HG03159 (cell line): ENCODE results near the gene COL4A5.

Source experiments
- ATAC-seq: cut with Tn5 transposase; IDR thresholded peaks from one replicate; pipeline ENCODE4 v1.9.1; 2021; ENCODE audit warnings: mild to moderate bottlenecking, moderate library complexity; ENCODE audit not compliant: unreplicated experiment

The COL4A5 gene

DNA sequence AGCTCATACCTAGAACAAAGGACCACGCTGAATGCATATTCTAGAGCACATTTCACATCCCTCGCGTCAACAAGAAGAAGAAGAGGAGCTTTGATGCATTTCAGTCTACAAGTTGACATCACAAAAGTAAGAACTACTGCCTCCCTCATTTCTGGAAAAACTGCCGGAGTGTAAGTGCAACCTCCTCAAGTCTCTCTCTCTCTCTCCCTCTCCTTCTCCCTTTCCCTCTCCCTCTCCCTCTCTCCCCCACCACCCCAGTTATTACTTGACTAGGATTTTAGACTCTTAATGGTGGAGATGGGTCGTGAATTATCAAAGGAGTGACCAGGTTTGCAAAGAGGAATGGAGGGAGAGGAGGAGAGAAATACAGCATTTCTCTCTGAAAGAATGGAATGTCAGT lies 298.1 kb downstream of the COL4A5 start:
- no peak for ATAC-seq

DNA sequence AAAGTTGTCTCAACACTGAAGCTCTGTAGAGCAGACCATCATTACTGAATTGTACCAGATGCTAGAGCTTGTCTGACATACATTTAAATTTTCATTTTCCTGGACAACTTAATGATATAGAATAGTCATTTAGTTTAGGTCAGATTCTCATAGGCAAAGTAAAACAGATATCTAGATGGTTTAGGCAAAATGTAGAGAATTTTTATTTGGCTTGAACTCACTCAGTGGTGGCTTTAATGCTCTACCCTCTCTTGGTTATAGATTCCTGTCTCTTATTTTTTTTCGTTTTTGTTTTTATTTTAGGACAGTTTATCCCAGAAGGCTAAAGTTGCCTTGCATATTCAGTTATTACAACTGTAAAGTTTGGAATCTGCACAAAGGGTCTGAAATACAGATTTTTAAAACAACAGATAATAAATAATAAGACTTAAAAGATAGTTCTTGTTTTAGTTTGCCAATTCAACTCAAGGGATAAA lies 300.7 kb downstream of the COL4A5 start:
- ATAC-seq, result no peak
